Measurements from ENCODE around the gene TRABD2B.

The TRABD2B gene

DNA sequence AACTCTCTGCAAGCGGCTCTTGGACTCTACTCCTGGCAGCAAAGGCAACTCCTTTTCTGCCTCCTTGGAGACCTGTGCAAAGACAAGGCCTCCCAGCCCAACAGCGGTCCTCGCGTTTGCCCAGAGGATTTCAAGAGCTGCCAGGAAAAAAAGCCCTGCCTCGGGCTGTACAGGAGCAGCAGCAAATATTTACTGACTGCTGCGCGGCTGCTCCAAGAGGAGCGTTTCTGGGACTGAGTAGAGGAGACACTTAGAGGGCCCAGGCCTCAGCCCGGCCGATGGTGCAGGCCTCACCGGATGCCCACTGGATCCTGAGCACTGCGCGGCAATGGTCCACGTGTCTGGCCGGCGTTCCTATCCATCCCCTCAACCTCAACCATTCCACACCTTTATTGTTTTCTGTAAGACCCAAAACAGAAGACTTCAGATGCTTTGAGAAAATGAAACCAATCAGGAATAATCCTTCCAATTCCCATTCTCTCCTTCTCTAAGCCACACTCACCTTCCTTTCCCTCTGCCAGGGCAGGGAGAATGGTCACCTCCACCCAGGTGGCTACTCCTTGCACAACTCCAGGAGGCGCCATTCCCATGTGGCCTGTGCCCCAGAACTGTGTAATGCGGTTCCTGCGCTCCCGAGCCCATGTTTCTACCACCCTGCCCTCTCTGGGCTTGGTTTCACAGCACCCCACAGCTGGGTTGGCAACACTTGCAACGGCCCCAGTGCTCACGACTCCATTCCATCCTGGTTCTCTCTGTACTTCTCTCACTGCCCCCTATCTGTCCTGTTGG, 215.8 kb downstream of the TRABD2B start:
- Mint-ChIP-seq H3K36me3 (ENCODE audit: low read depth) (peaks cover 18% of the 10 kb centered on the region), H3K9me3 (no peaks in the 10 kb centered on the region), H3K27me3 (ENCODE audit: low read depth) (peaks cover 33% of the 10 kb centered on the region), H3K4me1 (peaks cover 41% of the 10 kb centered on the region), H3K4me3 (no peak overlapping the region), H3K27ac (peak overlapping the region in 2 of 3 experiments; percentile 49 to 66)
- TF ChIP-seq, protein P1, sequence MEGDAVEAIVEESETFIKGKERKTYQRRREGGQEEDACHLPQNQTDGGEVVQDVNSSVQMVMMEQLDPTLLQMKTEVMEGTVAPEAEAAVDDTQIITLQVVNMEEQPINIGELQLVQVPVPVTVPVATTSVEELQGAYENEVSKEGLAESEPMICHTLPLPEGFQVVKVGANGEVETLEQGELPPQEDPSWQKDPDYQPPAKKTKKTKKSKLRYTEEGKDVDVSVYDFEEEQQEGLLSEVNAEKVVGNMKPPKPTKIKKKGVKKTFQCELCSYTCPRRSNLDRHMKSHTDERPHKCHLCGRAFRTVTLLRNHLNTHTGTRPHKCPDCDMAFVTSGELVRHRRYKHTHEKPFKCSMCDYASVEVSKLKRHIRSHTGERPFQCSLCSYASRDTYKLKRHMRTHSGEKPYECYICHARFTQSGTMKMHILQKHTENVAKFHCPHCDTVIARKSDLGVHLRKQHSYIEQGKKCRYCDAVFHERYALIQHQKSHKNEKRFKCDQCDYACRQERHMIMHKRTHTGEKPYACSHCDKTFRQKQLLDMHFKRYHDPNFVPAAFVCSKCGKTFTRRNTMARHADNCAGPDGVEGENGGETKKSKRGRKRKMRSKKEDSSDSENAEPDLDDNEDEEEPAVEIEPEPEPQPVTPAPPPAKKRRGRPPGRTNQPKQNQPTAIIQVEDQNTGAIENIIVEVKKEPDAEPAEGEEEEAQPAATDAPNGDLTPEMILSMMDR (IDR thresholded peaks at IDR 0.05; ENCODE audit: unreplicated experiment in 3 of 3): no peak

DNA sequence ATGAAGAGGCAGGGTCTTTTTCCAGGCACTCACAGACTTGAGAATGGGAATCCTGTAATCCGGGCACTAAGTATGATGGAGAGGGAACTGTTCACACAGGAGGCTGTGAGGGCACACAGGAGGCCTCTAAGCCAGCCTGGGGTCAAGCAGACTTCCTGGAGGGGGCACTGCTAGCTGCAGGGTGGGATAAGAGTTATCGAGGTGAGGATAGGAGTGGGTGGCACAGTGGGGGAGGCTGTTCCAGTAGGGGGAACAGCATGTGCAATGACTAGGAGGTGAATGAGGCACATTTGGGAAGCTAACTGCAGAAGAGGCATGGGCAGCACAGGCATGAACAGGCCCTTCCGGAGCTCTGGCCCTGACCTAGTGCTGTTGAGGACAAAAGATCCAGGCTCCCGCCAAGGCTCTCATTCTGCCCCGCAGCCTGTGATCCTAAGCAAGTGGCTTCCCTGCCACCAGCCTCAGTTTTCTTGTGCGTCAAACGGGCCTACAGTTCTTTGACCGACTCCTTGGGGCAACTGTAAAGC, 216.7 kb downstream of the TRABD2B start:
- H3K9me3 Mint-ChIP-seq: no peaks in the 10 kb centered on the region
- peaks cover 40% of the 10 kb centered on the region for H3K4me1 Mint-ChIP-seq
- TF ChIP-seq, protein P1 (IDR thresholded peaks at IDR 0.05; ENCODE audit: unreplicated experiment in 3 of 3): no peak
- peaks cover 23% of the 10 kb centered on the region for H3K36me3 Mint-ChIP-seq (ENCODE audit: low read depth)
- H3K27ac Mint-ChIP-seq: peak overlapping the region in 1 of 3 experiments; percentile 66
- no peak overlapping the region for H3K4me3 Mint-ChIP-seq
- peaks cover 42% of the 10 kb centered on the region for H3K27me3 Mint-ChIP-seq (ENCODE audit: low read depth)

DNA sequence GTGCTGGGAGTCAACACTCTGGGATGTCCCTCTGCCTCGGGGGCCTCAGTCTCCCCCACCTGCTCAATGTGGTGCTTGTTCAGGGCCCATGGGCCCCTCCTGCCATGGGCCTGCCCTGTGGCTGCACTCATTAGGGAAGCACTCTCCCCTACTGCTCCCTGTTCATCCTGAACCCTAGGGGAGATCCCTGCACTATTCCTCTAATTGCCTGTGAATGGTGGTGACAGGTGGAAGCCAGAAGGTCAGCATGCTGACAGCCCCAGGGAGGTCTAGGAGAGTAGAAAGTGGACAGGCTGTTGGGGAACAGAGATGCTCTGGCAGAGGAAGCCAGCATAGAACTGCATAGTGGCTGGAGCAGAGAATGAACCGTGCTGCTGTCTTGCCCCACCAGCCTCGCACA, 217.6 kb downstream of the TRABD2B start:
- Mint-ChIP-seq H3K4me3 (no peak overlapping the region), H3K27ac (peak overlapping the region in 1 of 3 experiments; percentile 13), H3K4me1 (peaks cover 34% of the 10 kb centered on the region), H3K9me3 (no peaks in the 10 kb centered on the region), H3K27me3 (ENCODE audit: low read depth) (peaks cover 46% of the 10 kb centered on the region), H3K36me3 (ENCODE audit: low read depth) (peaks cover 32% of the 10 kb centered on the region)
- TF ChIP-seq, protein P1 (IDR thresholded peaks at IDR 0.05; ENCODE audit: unreplicated experiment in 3 of 3): no peak

DNA sequence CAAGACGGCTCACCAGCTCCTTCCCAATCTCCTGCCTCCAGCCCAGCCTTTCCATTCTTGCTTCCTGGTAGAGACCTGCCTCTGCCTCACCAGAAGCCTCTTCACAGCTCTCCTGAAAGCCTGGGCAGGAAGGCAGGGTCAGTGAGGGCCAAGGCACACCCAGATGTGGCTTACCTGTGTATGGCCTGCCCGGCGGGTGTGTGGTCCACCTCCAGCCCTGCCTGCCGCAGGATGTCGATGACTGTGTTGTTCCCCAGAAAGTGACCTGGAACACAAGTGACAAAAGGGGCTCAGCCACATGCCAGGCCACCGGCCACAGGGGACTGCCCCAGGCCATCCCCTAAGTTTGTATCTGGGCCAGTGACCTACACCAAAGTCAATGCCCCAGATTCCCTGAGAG, 218.9 kb downstream of the TRABD2B start:
- no peaks in the 10 kb centered on the region for H3K9me3 Mint-ChIP-seq
- H3K36me3 Mint-ChIP-seq (ENCODE audit: low read depth): peaks cover 41% of the 10 kb centered on the region
- H3K27me3 Mint-ChIP-seq (ENCODE audit: low read depth): peaks cover 47% of the 10 kb centered on the region
- H3K4me1 Mint-ChIP-seq: peaks cover 22% of the 10 kb centered on the region
- H3K27ac Mint-ChIP-seq: no peak overlapping the region
- no peak overlapping the region for H3K4me3 Mint-ChIP-seq
- TF ChIP-seq, protein P1 (IDR thresholded peaks at IDR 0.05; ENCODE audit: unreplicated experiment in 3 of 3): no peak

DNA sequence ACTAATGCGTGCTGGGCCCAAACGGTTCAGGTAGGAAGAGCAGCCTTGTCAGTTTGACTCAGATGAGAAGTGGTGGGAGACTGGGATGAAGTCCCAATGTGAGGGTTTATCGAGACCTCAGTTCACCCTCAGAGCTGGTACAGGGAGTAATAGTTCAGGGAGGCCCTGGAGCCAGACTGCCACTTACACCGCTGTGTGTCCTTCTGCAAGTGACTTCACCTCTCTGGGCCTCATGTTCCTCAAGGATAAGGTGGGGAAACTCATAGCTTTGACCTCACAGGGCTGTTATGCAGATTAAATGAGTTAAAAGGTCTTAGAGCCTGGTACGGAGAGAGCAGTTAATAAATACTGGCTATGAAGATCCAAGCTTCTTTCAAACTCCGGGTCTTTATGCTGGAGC, 219.9 kb downstream of the TRABD2B start:
- H3K4me3 Mint-ChIP-seq: no peak overlapping the region
- peaks cover 46% of the 10 kb centered on the region for H3K27me3 Mint-ChIP-seq (ENCODE audit: low read depth)
- no peak overlapping the region for H3K27ac Mint-ChIP-seq
- TF ChIP-seq, protein P1 (IDR thresholded peaks at IDR 0.05; ENCODE audit: unreplicated experiment in 3 of 3): no peak
- peaks cover 12% of the 10 kb centered on the region for H3K4me1 Mint-ChIP-seq
- no peaks in the 10 kb centered on the region for H3K9me3 Mint-ChIP-seq
- H3K36me3 Mint-ChIP-seq (ENCODE audit: low read depth): peaks cover 43% of the 10 kb centered on the region

Measured in nephron (organoid).